Neural progenitor cell (in vitro differentiated cells): ENCODE measurements around the gene DLG4. TPM values are rescaled to one million over a fixed set of nuclear protein-coding genes. Genes with fewer than 3 reads are reported as not detected.

ENCODE experiments used
- DNase-seq: peaks from one replicate; pipeline ENCODE4 v3.0.0-alpha.2; 2016; ENCODE audit warnings: low spot score
- H2AFZ ChIP-seq: fragments of 200-600 bp; sonication (generic); replicated peaks from 2 replicates; pipeline ENCODE4 v1.6.1; 2016; ENCODE audit warnings: antibody characterized with exemption
- H3F3A ChIP-seq: fragments of 200-600 bp; sonication (generic); 2 replicates; pipeline ENCODE4 v1.6.1; 2016; ENCODE audit warnings: antibody characterized with exemption, low read depth
- H3K27ac ChIP-seq: fragments of 200-600 bp; sonication (generic); 2 replicates; pipeline ENCODE4 v1.5.1; 2016; ENCODE audit warnings: mild to moderate bottlenecking
- H3K27me3 ChIP-seq: fragments of 200-600 bp; sonication (generic); 2 replicates; pipeline ENCODE4 v1.6.1; 2016; ENCODE audit warnings: mild to moderate bottlenecking, moderate library complexity
- H3K36me3 ChIP-seq: fragments of 200-600 bp; sonication (generic); 2 replicates; pipeline ENCODE4 v1.5.1; 2016
- H3K4me1 ChIP-seq: fragments of 200-600 bp; sonication (generic); 2 replicates; pipeline ENCODE4 v1.6.1; 2016; ENCODE audit warnings: mixed run types
- H3K4me2 ChIP-seq: fragments of 200-600 bp; sonication (generic); 2 replicates; pipeline ENCODE4 v1.6.1; 2016
- H3K4me3 ChIP-seq: fragments of 200-600 bp; sonication (generic); 2 replicates; pipeline ENCODE4 v1.5.1; 2016
- H3K79me2 ChIP-seq: fragments of 200-600 bp; sonication (generic); 2 replicates; pipeline ENCODE4 v1.6.1; 2016; ENCODE audit warnings: low read depth
- H3K9ac ChIP-seq: fragments of 200-600 bp; sonication (generic); 2 replicates; pipeline ENCODE4 v1.6.1; 2016
- H3K9me3 ChIP-seq: fragments of 200-600 bp; sonication (generic); 2 replicates; pipeline ENCODE4 v1.5.1; 2016; ENCODE audit warnings: low read depth
- H4K20me1 ChIP-seq: fragments of 200-600 bp; sonication (generic); 2 replicates; pipeline ENCODE4 v1.6.1; 2016; ENCODE audit warnings: low read depth
- H3K27ac Mint-ChIP-seq: 3 replicates; pipeline ENCODE4 v1.8.0; 2021; ENCODE audit warnings: mixed read lengths
- H3K27me3 Mint-ChIP-seq: 2 replicates; pipeline ENCODE4 v1.8.0; 2022; ENCODE audit warnings: low read depth, mild to moderate bottlenecking, inconsistent platforms, moderate library complexity, mixed read lengths; ENCODE audit not compliant: insufficient read depth
- H3K36me3 Mint-ChIP-seq: 3 replicates; pipeline ENCODE4 v1.8.0; 2021; ENCODE audit warnings: mixed read lengths
- H3K4me1 Mint-ChIP-seq: 3 replicates; pipeline ENCODE4 v1.8.0; 2021; ENCODE audit warnings: mixed read lengths
- H3K4me3 Mint-ChIP-seq: 3 replicates; pipeline ENCODE4 v1.8.0; 2021; ENCODE audit warnings: mild to moderate bottlenecking, moderate library complexity, mixed read lengths
- H3K9me3 Mint-ChIP-seq: 3 replicates; pipeline ENCODE4 v1.8.0; 2020; ENCODE audit warnings: mixed read lengths
- EZH2 ChIP-seq: fragments of 200-600 bp; sonication (generic); IDR thresholded peaks from 2 replicates; pipeline ENCODE4 v1.6.1; 2017; ENCODE audit warnings: antibody characterized with exemption, mild to moderate bottlenecking, moderate library complexity
- EZH2phosphoT487 ChIP-seq: fragments of 200-600 bp; sonication (generic); IDR thresholded peaks from 2 replicates; pipeline ENCODE4 v1.6.1; 2017; ENCODE audit warnings: antibody characterized with exemption
- total RNA-seq: library from RNA; depleted of rRNA; stranded (reverse); fragments of >200 nt; gene quantifications from 2 replicates; pipeline ENCODE4 v1.2.3, GENCODE V29; 2015; ENCODE audit warnings: low replicate concordance
- TF ChIP-seq, protein P1 (sequence below): fragments of 200-600 bp; sonication (generic); IDR thresholded peaks from 2 replicates; pipeline ENCODE4 v1.5.1; 2017; ENCODE audit warnings: antibody characterized with exemption, mild to moderate bottlenecking

DLG4 gene
- total RNA-seq, 1 donor from 2014 or later: 23.5 TPM

- no peaks in the 10 kb centered on the region for H3K9me3 ChIP-seq
- peak overlapping the region; percentile 77 for H3K4me2 ChIP-seq
- H3K4me1 ChIP-seq: peaks cover 62% of the 10 kb centered on the region
- peak overlapping the region; percentile 33 for H3K4me3 ChIP-seq
- peaks cover 75% of the 10 kb centered on the region for H3K4me1 Mint-ChIP-seq
- H3K27me3 ChIP-seq: no peaks in the 10 kb centered on the region
- H3F3A ChIP-seq: peaks cover 66% of the 10 kb centered on the region
- peaks cover 12% of the 10 kb centered on the region for H3K27me3 Mint-ChIP-seq
- no peak overlapping the region for H2AFZ ChIP-seq
- TF ChIP-seq EZH2phosphoT487: no peak
- TF ChIP-seq, protein P1, sequence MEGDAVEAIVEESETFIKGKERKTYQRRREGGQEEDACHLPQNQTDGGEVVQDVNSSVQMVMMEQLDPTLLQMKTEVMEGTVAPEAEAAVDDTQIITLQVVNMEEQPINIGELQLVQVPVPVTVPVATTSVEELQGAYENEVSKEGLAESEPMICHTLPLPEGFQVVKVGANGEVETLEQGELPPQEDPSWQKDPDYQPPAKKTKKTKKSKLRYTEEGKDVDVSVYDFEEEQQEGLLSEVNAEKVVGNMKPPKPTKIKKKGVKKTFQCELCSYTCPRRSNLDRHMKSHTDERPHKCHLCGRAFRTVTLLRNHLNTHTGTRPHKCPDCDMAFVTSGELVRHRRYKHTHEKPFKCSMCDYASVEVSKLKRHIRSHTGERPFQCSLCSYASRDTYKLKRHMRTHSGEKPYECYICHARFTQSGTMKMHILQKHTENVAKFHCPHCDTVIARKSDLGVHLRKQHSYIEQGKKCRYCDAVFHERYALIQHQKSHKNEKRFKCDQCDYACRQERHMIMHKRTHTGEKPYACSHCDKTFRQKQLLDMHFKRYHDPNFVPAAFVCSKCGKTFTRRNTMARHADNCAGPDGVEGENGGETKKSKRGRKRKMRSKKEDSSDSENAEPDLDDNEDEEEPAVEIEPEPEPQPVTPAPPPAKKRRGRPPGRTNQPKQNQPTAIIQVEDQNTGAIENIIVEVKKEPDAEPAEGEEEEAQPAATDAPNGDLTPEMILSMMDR: no peak
- no peak for TF ChIP-seq EZH2
- no peaks in the 10 kb centered on the region for H3K36me3 ChIP-seq
- peak overlapping the region; percentile 78 for H3K4me3 Mint-ChIP-seq
- peak overlapping the region; percentile 80 for H3K27ac Mint-ChIP-seq
- peak overlapping the region; percentile 15 for H3K9ac ChIP-seq
- H3K27ac ChIP-seq: no peak overlapping the region
- peaks cover 78% of the 10 kb centered on the region for H3K79me2 ChIP-seq
- H3K9me3 Mint-ChIP-seq: no peaks in the 10 kb centered on the region
- DNase-seq: peak; percentile 52
- peaks cover 7% of the 10 kb centered on the region for H3K36me3 Mint-ChIP-seq
- peaks cover 20% of the 10 kb centered on the region for H4K20me1 ChIP-seq
Measured at GRCh38 chr17:7211491-7212273, 8.0 kb downstream of the DLG4 start.

DNA sequence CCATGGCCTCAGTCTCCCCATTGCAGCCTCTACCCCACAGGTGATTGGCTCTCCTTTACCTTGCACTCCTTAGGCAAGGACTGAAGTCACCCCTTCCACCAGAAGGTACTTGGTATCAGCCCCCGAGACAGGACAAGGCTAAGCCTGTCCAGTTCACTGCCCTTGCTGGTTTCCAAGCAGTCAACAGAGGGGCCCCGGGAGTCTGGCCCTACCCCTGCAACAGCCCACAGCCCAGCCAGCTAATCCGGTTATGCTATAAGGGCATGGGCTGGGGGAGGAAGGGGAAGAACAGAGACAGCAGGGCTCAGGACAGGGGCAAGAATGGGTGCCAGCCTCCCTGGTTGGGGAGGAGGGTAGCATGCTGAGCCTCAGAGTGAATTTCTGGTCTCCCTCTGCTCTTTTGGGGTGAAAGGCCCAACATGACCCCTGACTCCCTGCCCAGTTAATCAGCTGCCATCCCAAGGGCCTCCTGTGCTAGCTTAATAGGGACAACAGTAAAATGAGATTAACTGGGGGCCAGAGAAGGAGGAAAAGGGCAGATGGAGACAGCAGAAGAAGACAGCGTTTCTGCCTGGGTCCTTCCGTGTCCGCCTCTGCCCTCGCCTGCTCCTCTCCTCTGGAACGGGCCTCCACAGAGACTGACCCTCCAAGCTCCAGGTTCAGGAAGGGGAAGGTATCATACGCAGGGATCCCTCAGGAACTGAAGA lies 10.7 kb downstream of the DLG4 start:
- TF ChIP-seq EZH2phosphoT487 (no peak), EZH2 (no peak)
- TF ChIP-seq, protein P1: no peak
- H3K4me3 ChIP-seq: peak overlapping the region; percentile 30
- peak overlapping the region; percentile 17 for H3K27ac ChIP-seq
- H4K20me1 ChIP-seq: peaks cover 29% of the 10 kb centered on the region
- Mint-ChIP-seq H3K36me3 (peaks cover 10% of the 10 kb centered on the region), H3K4me1 (peaks cover 83% of the 10 kb centered on the region), H3K27me3 (peaks cover 9% of the 10 kb centered on the region), H3K9me3 (no peaks in the 10 kb centered on the region), H3K27ac (peak overlapping the region; percentile 98), H3K4me3 (peak overlapping the region; percentile 81)
- peaks cover 60% of the 10 kb centered on the region for H3K4me1 ChIP-seq
- H3K4me2 ChIP-seq: peak overlapping the region; percentile 72
- no peak overlapping the region for H2AFZ ChIP-seq
- peaks cover 59% of the 10 kb centered on the region for H3F3A ChIP-seq
- no peaks in the 10 kb centered on the region for H3K9me3 ChIP-seq
- no peak overlapping the region for H3K9ac ChIP-seq
- H3K79me2 ChIP-seq: peaks cover 84% of the 10 kb centered on the region
- no peaks in the 10 kb centered on the region for H3K27me3 ChIP-seq
- no peaks in the 10 kb centered on the region for H3K36me3 ChIP-seq
- peak; percentile 57 for DNase-seq

- H3K4me3 Mint-ChIP-seq: peak overlapping the region; percentile 81
- no peaks in the 10 kb centered on the region for H3K9me3 ChIP-seq
- H3K4me1 Mint-ChIP-seq: peaks cover 79% of the 10 kb centered on the region
- no peaks in the 10 kb centered on the region for H3K27me3 ChIP-seq
- peaks cover 52% of the 10 kb centered on the region for H3F3A ChIP-seq
- peaks cover 29% of the 10 kb centered on the region for H4K20me1 ChIP-seq
- no peak overlapping the region for H3K9ac ChIP-seq
- H3K9me3 Mint-ChIP-seq: no peaks in the 10 kb centered on the region
- TF ChIP-seq EZH2phosphoT487 (no peak), EZH2 (no peak)
- TF ChIP-seq, protein P1: no peak
- H3K36me3 Mint-ChIP-seq: peaks cover 9% of the 10 kb centered on the region
- H3K27ac ChIP-seq: no peak overlapping the region
- H3K79me2 ChIP-seq: peaks cover 78% of the 10 kb centered on the region
- peak overlapping the region; percentile 98 for H3K27ac Mint-ChIP-seq
- no peaks in the 10 kb centered on the region for H3K36me3 ChIP-seq
- peak overlapping the region; percentile 30 for H3K4me3 ChIP-seq
- H3K4me2 ChIP-seq: peak overlapping the region; percentile 72
- peaks cover 54% of the 10 kb centered on the region for H3K4me1 ChIP-seq
- DNase-seq: peak; percentile 73
- peaks cover 4% of the 10 kb centered on the region for H3K27me3 Mint-ChIP-seq
- no peak overlapping the region for H2AFZ ChIP-seq
Measured at GRCh38 chr17:7208027-7208571, 11.5 kb downstream of the DLG4 start.
